Mammary epithelial cell (primary cell): ENCODE data around the gene BEND6.

ENCODE experiments used
- CTCF ChIP-seq, 2 donors: IDR thresholded peaks in 1 of 2; conservative IDR thresholded peaks in 1 of 2; 2 replicates each; pipeline ENCODE4 v1.5.1; 2011 to 2012; ENCODE audit warnings: inconsistent platforms in 2 of 2, low read length in 2 of 2, mild to moderate bottlenecking in 2 of 2, control low read depth in 1 of 2, low read depth in 1 of 2; ENCODE audit not compliant: insufficient read depth in 1 of 2; ENCODE audit errors: extremely low read depth in 1 of 2
- EZH2 ChIP-seq: IDR thresholded peaks from 2 replicates; pipeline ENCODE4 v1.6.1; 2012; ENCODE audit warnings: low read length, inconsistent platforms, borderline replicate concordance

- TF ChIP-seq CTCF (conservative IDR thresholded peaks at IDR 0.05 in 1 of 2, IDR thresholded peaks at IDR 0.05 in 1 of 2; ENCODE audit: extremely low read depth in 1 of 2, insufficient read depth in 1 of 2, low read depth in 1 of 2, low read length in 2 of 2) = no peak
- TF ChIP-seq EZH2 = no peak
Measured at GRCh38 chr6:56913285-56914074, 41.4 kb upstream of the BEND6 start.
